Left colon (tissue), 2 donors: ENCODE results near the gene MOSMO. TPM values are rescaled to one million over a fixed set of nuclear protein-coding genes. Genes with fewer than 3 reads are reported as not detected.

Source experiments
- ATAC-seq: fragments of 200-7000 bp; cut with Tn5 transposase; one replicate; pipeline ENCODE4 v1.9.1; 2020; ENCODE audit warnings: mild to moderate bottlenecking, moderate library complexity
- DNase-seq, 2 donors: peaks; one replicate each; pipeline ENCODE4 v3.0.0-alpha.2; 2020
- intact Hi-C, 2 donors: fragments of 100-400 bp; cut with DNase I in 1 of 2; cut with micrococcal nuclease in 1 of 2; formaldehyde crosslinking; loops; one replicate each; pipeline versions ENCODE4 v1.11.2 to v1.14.0; 2022; cut with DNase I, micrococcal nuclease
- long read RNA-seq: library from polyadenylated mRNA; unstranded; transcript quantifications from one replicate; pipeline ENCODE4 v2.0.0, GENCODE V29; 2021
- total RNA-seq, 2 donors: library from RNA; stranded (reverse); fragmentation: NEBNext Ultra II Directional; extraction: Animal tissue kit (Norgen Biotek cat#: 25700); gene quantifications; one replicate each; pipeline ENCODE4 v1.2.1, GENCODE V29; 2021
- donor health status: DM: no; HTN: no; CAD: no.
- donor health status: DM: yes; HTN: yes; CAD: no.

The MOSMO gene
- total RNA-seq = 1 to 10 TPM; 9.0 to 9.6 TPM
- long read RNA-seq, full-length matches to known transcripts = 1 of 3 reads
- long read RNA-seq, partial matches to known transcripts = 0 of 3 reads
- long read RNA-seq, other reads (novel, unspliced or antisense) = 2 of 3 reads

DNA sequence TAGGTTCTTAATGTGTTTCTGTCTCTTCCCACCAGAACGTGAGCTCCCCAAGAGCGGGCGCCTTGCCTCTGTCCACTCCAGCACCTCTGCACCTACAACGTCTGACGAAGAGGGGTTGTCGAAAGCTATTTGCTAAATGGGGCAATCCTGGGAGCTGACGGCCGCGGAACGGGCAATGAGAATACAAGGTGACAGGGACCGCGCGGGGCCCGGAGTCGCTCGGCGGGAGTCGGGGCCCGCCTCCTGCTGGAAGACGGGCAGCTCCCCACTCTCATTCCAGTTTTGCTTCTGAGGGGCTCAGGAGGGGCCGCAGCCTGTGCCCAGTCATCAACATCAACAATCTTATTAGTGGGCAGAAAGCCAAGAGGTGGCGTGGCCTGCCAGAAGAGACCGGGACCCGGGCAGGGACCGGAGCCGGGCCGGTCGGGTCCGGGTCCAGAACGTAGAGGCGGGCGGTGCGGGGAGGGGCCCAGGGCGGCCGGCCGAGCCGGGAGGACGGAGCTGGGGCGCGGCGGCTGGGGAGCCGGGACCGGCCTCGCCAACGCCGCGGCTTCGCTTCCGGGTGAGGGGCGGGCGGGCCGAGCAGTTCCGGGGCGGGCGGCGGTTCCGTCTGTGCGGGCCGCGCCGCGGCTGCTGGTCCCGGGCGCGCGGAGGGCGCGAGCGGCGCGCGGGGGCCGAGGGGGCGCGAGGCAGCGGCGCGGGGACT is at the start of gene MOSMO:
TSS of gene MOSMO (plus strand) at position 603 of the 706 bp plus-strand sequence. CDS start 191 bp downstream, outside the sequence.
- DNase-seq = peak; percentile 53 to 81
- ATAC-seq = peak; percentile 93
- intact Hi-C loops = loop anchor here (5.0 to 10.0 kb wide), 2 partner anchors 67 to 290 kb away; partner anchors contain the start of gene POLR3E (in 1 of the 2)

- ATAC-seq = no peak
Measured at GRCh38 chr16:21959050-21959449, 48.9 kb upstream of the MOSMO start.

DNA sequence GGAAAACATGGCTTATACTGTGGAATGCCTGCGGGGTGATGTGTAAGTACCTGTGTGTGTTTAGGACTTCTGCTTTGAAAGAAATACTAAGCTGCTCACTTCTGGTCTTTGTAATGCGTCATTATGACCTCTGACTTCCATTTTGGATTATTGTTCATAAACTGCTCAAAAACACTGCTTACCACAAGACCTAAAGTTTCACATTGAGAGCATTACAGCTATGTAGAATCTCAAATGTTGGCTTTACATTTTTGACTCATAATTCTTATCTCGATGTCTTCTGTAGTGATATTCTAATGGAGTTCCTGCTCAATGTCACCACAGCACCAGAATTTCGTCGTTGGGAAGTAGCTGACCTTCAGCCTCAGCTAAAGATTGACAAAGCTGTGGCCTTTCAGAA is 45.4 kb upstream of the MOSMO start:
- no peak for DNase-seq
- intact Hi-C loops = no loop called here
- no peak for ATAC-seq

More at GRCh38 chr16:21959050-21959449, 48.9 kb upstream of the MOSMO start:
- intact Hi-C loops = no loop called here
- DNase-seq = no peak

DNA sequence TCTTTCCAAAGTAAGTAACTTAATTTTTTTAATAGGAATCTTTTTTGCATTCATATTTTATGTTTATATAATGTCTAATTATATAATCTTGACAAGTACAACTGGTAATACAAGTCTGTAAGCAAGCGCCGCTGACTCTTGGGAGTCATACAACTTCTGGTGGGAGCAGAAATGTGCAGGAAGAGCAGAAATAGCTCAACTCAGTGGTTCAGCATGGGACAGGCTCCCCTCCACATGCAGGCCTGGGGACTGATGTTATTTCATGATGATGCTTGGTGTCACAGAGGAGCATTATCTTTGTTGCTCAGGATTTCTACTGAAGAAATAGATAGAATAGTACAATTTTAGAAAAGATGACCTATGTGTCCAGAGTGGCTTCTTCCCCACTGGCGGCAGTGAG is 44.0 kb upstream of the MOSMO start:
- intact Hi-C loops = no loop called here
- DNase-seq = no peak
- ATAC-seq = no peak

DNA sequence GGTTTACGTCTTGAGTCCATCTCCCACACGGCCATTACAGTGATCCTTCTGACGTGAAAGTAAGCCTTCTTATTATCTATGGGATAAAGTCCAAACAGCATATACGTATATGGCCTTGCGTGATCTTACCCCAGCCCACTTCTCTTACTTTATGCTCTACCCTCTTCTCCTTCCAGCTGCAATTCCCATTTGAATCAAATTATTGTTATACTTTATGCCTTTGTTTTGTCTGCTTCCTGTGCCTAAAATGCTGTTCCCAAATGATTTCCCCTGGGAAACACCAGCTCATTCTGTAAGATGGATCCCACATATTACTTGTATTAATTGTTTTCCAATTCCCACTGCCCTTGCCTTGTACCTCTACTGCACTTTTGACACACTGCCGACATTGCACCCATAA is 43.6 kb upstream of the MOSMO start:
- DNase-seq (no peak), ATAC-seq (no peak)
- intact Hi-C loops = no loop called here

DNA sequence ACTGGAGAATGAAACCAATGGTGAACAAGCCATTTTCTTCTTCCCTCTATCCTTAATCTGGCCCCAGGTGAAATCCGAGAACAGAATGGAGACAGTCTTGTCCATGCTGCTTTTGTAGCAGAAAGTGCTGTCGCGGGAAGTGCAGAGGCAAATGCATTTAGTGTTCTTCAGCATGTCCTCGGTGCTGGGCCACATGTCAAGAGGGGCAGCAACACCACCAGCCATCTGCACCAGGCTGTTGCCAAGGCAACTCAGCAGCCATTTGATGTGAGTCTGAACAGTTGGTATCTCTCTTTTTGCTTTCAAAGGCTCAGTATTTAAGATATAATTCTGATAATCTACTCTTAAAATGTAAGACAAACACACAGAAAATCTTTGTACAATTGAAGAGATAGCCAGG is 36.1 kb upstream of the MOSMO start:
- DNase-seq = no peak
- ATAC-seq = no peak
- intact Hi-C loops = no loop called here

DNA sequence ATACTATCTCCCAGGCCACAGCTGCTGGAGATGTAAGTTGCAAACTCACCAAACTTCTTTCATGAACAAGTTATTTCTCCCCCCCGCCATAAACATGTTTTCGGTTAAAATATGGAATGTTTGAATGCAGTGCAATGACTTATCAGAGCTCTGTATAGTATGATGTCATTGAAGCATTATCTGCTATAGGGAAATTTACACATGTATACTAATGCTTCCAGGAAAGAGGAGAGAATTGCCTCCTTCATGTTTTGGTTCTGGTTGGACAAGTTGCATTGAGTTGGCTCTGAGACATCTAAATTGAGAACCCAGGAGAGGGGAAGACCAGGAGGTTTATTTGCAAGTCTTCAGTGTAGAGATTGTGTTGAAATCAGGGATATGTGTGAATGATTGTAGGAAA is 34.0 kb upstream of the MOSMO start:
- intact Hi-C loops = no loop called here
- no peak for ATAC-seq

GRCh38 chr16:21980032-21980431 is 27.9 kb upstream of the MOSMO start:
- DNase-seq = no peak
- ATAC-seq = no peak
- intact Hi-C loops = no loop called here

More for the DNA sequence above, 34.0 kb upstream of the MOSMO start:
- no peak for DNase-seq

DNA sequence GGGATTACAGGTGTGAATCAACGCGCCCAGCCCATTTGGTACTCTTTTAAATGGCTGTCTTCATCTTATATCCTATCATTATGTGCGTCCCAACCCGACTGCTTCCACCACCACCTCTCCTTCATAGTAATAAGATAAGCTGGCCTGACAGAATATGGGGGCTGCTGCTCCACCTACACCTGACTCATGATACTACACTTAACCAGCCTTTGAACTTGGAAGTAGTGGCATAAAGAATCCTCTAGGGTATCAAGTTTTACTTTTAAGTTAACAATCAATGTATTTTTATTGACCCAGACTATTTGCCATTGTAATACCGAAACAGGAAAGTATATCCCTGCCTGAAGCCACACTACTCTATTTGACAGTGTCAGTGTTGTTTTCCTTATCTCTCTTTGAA is 25.8 kb upstream of the MOSMO start:
- DNase-seq (no peak), ATAC-seq (no peak)
- intact Hi-C loops = no loop called here

GRCh38 chr16:21984062-21984461 is 23.8 kb upstream of the MOSMO start:
- ATAC-seq = no peak
- DNase-seq = no peak
- intact Hi-C loops = no loop called here

GRCh38 chr16:21985524-21985923 is 22.4 kb upstream of the MOSMO start:
- ATAC-seq (no peak), DNase-seq (no peak)
- intact Hi-C loops = no loop called here

DNA sequence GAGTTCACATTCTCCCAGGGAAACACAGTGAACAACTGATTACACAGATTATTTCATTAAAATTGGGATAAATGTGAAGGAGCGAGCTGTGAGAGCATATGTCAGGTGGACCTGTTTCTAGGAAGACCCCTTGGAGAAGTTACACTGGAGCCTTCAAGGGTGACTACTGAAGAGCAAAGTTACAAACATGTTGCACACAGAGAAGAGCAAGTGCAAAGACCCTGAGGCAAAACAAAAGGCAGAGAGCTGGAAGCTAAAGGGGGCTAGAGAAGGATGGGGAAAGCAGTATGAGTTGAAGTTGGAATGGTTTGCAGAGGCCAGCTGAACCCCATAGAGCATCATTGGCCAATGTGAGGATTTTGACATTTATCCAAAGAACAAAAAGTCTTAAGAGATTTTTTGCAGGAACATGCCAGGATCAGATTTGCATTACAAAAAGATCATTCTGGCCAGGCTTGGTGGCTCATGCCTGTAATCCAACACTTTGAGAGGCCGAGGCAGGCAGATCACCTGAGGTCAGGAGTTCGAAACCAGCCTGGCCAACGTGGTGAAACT is 21.1 kb upstream of the MOSMO start:
- no peak for ATAC-seq

GRCh38 chr16:21987498-21987897 is 20.4 kb upstream of the MOSMO start:
- DNase-seq (no peak), ATAC-seq (peak; percentile 19)
- intact Hi-C loops = no loop called here

More for the DNA sequence above, 21.1 kb upstream of the MOSMO start:
- no peak for DNase-seq
- intact Hi-C loops = no loop called here

GRCh38 chr16:21989133-21989532 is 18.8 kb upstream of the MOSMO start:
- no peak for ATAC-seq
- intact Hi-C loops = no loop called here

GRCh38 chr16:21989751-21990150 is 18.2 kb upstream of the MOSMO start:
- intact Hi-C loops = no loop called here
- DNase-seq (no peak), ATAC-seq (no peak)

More at GRCh38 chr16:21989133-21989532, 18.8 kb upstream of the MOSMO start:
- DNase-seq = no peak

GRCh38 chr16:21990381-21990944 is 17.4 kb upstream of the MOSMO start:
- no peak for DNase-seq
- intact Hi-C loops = no loop called here
- peak; percentile 11 for ATAC-seq

- intact Hi-C loops = no loop called here
- ATAC-seq = no peak
Measured at GRCh38 chr16:21991621-21992020, 16.3 kb upstream of the MOSMO start.

GRCh38 chr16:21994856-21995465 is 12.9 kb upstream of the MOSMO start:
- intact Hi-C loops = no loop called here
- ATAC-seq = no peak
- no peak for DNase-seq

More at GRCh38 chr16:21991621-21992020, 16.3 kb upstream of the MOSMO start:
- DNase-seq = no peak

- intact Hi-C loops = no loop called here
- ATAC-seq = no peak
Measured at GRCh38 chr16:21996923-21997696, 10.8 kb upstream of the MOSMO start.

More at GRCh38 chr16:21996923-21997696, 10.8 kb upstream of the MOSMO start:
- DNase-seq = no peak
